GM19395 (cell line): ENCODE data around the gene TMEM131.
"Not testable (repeated sequence)": the region's sequence is repeated elsewhere in the genome, so short reads cannot be mapped to it uniquely, and the experiment has no call there.

Experiments used
- ATAC-seq: cut with Tn5 transposase; IDR thresholded peaks from one replicate; pipeline ENCODE4 v1.9.1; 2021; ENCODE audit warnings: mild to moderate bottlenecking, moderate library complexity; ENCODE audit not compliant: unreplicated experiment

The TMEM131 gene

DNA sequence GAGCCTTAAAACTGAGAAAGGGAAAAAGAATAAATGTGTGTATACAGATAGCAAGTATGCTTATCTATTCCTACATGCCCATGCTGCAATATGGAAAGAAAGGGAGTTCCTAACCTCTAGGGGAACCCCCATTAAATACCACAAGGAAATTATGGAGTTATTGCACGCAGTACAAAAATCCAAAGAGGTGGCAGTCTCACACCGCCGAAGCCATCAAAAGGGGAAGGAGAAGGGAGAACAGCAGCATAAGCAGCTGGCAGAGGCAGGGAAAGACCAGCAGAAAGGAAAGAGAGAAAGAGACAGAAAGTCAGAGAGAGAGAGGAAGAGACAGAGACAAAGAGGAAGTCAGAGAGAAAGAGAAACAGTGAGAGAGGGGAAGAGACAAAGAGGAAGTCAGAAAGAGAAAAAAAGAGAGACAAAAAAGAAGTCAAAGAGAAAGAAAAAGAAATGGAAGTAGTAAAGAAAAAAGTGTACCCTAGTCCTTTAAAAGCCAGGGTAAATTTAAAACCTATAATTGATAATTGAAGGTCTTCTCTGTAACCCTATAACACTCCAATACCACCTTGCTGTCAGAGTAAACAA is 169.4 kb downstream of the TMEM131 start:
- ATAC-seq = not testable (repeated sequence)

DNA sequence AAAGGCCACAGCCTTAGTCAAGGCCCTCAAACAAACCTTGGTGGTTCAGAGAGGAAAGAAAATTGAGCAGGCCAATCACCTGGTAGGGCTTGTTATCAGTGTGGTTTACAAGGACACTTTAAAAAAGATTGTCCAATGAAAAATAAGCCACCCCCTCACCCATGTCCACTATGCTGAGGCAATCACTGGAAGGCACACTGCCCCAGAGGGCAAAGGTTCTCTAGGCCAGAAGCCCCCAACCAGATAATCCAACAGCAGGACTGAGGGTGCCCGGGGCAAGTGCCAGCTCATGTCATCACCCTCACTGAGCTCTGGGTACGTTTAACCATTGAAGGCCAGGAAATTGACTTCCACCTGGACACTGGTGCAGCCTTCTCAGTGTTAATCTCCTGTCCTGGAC is 171.7 kb downstream of the TMEM131 start:
- not testable (repeated sequence) for ATAC-seq

DNA sequence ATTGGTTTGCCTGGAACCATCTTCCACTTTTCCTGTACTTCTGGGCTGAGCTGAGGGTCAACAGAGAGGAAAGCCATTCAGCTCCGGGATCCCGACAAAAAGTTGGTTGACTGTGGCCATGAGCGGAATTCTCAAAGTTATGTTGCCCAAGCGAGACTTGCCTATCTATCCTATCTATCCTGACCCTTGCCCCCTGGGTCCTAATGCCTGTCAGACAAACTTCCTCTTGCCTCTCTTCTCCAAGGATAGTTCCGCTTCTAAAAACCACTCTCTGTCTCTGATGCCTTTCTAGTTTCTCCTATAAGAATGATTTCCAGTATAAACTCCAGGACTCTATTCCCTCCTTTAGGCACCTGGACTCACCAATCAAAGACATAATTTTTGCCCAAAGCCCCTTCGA is 173.9 kb downstream of the TMEM131 start:
- ATAC-seq = not testable (repeated sequence)

DNA sequence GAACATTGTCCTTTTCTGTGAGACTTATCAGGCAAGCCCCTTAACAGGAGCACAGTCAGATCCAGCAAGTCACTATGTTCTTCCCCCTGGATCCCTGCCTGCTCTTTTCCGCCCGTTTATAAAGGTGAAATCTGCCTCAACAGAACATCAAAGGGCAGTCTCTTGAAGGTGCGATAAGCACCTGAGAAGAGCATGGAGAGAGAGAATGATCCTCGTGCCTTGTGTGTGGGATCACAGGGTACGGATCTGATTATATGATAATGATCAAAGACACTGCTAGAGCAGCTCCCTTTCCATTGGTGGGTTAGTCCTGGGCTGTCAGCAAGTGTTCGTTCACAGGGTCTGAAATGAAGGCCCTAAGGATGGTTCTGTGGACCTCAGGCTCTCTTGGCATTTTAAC is 176.0 kb downstream of the TMEM131 start:
- ATAC-seq = no peak

DNA sequence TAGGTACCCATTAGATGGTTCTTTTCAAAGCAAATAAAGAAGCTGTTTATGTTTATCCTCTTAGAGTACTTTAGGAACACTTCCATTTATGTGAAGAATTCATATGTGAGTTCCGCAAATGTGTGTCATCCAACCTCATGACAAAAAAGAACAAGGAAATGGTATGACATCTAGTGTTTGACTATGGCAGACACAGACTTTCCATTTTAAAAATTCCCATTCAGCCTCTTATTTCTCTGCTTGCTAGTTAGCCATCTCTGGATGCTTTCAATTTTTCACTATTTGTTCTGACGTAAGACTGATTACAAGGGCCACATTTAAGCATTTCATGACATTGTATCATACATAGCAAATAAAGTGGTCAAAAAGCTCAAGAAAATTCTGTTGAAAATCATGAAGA is 179.3 kb downstream of the TMEM131 start:
- no peak for ATAC-seq

DNA sequence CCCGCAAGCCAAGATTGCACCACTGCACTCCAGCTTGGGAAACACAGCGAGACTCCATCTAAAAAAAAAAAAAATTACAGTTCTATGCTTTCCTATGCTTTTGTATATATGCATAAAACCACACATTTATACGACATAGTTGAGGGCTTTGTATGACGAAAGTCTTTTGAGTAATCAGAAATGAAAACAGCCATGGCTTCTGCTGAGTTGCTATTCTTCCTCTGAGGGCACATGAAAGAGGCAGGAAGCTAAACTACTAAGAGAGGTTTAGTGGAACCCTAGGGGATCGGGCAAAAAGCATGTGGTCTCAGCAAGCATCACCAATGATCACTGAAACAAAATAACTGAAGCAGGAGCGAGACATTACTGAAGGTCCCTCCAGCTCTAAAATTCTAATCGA is 182.8 kb downstream of the TMEM131 start:
- ATAC-seq = no peak

DNA sequence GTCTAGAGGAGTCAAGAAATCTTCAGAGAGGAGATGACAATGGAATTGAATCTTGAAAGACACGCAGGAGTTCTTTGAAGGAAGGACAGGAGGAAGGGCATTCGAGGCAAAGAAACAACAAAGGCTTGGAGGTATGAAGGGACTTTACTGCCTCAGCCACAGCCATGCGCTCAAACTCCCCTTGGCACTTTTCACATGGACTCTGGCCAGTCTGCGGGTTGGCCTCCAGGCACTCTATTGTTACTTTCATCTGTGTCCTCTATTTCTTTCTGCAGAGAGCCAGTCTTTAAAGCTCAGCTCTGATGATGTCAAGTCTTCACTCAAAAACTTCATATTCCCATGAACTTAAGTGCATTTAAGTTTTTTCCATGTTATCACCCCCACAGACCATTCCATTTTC is 186.9 kb downstream of the TMEM131 start:
- ATAC-seq = no peak

DNA sequence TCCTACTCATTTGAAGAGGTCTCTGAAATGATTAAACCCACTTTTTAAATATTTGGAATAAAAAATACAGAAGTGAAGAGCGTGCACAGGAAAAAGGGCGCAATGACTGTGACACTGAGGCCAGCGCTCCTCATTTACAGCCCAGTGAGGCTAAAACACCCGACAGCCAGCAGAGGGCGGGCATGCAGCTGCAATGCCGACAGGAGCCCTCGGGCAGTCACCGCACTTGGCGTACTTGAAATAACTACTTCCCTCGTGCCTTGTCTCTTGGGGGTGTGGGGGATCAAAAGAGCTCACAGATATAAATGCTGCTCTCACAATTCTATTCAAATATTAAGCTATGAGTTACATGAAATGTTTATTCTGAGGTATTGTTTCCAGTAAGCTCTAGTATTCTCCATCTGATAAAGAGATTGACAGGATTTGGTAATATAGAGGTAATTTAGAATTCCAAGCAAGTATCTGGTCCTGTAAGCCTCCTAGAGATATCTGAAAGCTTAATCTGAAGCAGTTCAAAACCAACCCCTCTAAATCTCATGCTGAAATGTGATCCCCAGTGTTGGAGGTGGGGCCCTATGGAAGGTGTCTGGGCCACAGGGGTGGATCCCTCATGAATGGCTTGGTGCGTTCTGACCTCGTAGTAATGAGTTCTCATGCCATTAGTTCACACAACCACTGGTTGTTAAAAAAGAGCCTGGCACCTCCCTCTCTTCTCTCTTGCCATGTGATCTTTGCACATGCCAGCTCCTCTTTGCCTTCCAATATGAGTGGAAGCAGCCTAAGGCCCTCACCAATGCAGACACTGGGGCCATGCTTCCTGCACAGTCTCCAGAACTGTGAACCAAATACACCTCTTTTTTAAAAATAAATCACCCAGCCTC is 188.8 kb downstream of the TMEM131 start:
- ATAC-seq = no peak

DNA sequence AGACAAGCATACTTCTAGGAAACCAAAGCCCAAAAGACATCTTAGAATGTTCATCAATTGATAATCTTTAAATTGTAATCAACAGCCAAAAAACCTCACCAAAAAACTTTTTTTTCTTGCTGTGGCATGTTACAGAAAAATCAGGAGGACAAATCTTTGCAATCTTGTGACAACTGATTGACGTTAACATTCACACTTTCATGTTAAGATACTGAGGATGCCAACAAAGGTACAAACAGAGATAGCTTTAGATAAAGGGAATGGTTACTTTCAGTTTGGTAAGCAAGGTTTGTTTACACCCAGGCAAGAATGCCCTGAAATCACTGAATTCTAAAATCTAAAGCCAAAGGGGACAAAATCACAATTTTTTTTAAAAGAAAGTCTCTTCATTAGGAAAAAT is 190.0 kb downstream of the TMEM131 start:
- ATAC-seq = no peak

DNA sequence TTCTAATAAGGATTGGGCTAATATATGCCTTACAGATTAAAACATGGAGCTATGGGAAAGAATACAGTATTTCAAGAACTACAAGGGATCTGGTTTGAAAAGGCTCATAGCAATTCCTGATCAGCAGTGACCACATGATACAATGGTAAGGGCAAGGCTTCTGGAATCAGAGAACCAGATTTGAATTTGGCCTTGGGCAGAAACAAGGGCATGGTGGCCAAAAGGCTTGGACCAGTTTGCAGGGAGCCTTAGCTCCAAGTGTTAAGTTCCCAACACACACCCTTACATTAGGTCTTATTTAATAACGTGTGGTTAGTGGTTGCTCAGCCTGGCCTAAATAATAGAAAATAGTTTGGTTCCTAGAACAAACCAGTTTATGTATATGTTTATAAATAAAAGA is 194.7 kb downstream of the TMEM131 start:
- ATAC-seq = no peak

DNA sequence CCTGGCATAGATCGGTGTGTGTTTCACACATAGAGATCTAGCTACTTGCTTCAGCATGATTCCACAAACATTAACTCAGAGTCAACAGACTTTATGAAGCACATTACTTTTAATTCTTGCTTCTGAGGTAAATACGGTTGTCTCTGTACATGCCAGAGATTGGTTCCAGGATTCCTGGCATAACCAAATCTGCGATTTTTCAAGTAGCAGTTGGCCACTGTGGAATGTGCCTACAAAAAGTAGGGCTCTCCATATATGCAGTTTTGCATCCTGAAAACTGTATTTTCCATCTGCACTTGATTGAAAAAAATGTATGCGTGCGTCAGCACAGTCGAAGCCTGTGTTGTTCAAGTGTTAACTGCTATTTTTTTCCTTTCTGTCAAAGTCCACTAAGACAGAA is 197.3 kb downstream of the TMEM131 start:
- no peak for ATAC-seq

DNA sequence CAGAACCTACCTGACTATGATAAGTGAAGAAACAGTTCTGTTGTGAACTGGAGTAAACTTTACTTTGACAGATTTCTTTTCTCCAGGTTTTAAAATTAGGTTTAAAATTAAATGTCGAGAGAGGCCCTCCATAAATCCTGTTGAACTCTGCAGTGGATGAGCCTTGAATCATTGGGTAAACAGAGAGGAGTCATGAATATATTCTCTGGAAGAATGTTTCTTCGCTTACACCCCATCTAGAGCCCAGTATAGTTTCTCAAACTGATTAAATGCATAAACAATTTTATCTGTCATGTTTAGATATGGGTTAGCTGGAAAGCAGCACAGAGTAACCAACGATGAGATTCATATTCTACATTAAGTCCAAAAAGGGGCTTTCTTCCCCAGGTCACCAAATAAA is 198.4 kb downstream of the TMEM131 start:
- ATAC-seq = no peak

DNA sequence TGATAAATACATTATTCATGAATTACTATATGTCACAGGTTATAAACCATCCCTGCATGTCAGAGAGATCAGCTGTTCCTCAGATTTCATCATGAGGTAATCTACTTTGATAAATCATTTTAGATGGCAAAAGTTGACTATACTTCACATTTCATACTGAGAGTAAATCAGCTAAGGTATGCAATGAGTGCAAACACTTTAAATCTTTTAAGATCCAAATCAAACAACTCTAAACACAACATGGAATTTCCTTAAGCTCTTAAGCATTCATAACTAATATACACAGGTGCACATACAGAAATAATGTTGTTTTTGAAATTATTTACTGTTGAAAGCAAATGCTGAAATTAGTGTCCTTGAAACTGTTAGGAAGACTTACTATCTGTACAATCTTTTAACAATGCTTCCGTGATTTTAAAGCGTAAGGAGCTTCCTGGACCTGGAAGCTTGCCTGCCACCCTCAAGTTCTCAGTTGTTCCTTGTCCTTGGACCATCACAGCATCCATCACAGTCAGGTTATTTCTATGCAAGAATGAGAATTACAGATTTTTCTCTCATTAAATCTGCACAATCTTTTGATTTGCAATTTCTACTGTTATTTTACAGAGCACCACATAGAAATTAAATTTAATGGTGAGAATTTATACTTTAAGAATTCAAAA is 199.2 kb downstream of the TMEM131 start:
- no peak for ATAC-seq

DNA sequence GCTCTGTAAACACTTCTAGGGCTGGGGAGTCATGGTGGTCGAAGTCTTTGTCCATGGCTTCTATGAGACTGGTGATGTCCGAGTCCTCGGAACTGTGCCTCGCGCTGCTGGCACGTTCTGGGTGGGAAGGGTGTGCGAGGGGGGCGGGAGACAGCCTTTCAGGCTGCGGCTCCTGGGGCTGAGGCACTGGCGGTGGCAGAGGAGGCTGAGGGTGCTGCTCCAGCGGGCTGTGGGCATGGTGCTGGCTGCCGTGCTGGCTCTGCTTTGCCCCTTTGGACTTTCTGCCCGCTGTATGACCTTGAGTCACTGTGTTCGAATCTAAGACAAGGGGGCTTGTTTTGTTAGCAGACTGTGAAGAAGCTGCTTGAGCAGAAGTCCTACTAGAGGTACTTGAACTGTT is 203.3 kb downstream of the TMEM131 start:
- no peak for ATAC-seq

DNA sequence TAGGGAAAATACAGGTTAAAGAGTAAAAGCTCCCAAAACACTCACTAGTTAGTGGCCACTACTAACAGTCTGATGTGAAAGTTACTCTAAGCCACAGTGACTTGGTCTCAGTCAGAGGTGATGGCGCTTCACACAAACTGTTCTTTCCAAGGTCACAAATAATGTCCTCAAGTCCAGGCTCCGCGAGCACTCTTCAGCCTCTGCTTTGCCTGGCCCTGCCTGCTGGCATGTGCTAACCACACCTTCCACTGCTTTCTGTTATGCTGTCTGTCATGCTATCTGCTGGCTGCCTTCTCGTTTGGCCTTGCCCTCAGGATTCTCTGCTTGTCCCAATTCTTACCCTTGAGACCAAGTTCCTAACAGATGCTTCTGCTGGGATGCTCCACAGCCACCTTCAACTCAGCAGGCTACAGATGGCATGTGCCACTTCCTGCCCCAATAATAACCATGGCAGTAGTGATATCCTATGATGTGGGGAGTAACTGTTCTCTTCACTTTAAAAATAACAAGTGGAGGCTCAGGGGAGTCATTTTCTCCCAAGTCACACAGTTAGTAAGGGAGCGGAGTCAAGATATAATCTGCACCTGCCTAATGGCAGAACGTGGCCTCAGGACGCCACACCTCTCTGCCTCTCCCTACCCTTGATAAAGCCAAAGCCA is 206.6 kb downstream of the TMEM131 start:
- no peak for ATAC-seq

DNA sequence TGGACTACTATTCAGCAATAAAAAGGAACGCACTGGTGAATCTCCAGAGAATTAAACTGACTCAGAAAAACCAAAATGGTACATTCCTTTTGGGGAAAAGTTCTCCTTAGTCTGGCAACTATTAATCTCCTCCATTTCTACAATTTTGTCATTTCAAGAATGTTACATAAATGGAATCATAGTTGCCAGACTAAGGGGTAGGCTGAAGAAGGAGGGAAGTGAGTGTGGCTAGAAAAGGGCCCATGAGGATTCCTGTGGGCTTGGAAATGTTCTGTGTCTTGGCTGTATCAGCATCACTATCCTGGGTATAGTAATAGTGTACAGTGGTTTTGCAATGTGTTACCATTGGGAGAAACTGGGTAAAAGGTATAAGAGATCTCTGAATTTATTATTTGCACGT is 209.9 kb downstream of the TMEM131 start:
- no peak for ATAC-seq

DNA sequence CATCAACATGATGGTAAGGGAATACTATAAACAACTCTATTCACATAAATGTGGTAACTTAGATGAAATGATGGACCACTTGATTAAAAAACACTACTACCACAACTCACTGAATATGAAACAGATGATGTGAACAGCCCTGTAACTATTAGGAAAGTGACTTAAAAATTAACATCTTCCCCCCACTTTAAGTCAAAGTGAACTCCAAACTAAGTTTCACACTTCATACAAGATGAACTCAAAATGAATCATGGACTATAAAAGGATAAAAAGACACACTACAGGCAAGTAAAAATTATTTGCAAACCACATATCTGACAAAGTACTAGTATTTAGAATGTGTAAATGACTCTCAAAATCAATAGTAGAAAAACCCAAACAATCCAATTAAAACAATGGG is 210.8 kb downstream of the TMEM131 start:
- no peak for ATAC-seq

DNA sequence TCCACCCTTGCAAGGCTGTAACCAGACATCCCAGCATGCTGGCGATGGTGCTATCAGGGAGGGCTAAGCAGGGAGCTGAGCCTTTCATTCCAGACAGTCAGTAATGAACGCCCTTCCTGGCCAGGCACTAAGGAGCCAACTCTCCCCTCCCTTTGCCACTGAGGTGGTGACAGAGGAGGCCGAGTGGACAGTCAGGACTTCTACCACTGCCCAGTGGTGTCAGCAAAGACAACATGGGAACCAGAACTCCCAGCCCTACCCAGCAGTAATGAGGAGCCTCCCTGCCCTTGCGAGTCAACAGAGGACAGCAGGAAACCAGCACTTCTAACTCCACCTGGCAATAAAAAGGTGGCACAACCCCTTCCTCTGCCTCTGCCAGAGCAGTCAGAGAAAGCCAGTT is 213.8 kb downstream of the TMEM131 start:
- ATAC-seq = no peak

DNA sequence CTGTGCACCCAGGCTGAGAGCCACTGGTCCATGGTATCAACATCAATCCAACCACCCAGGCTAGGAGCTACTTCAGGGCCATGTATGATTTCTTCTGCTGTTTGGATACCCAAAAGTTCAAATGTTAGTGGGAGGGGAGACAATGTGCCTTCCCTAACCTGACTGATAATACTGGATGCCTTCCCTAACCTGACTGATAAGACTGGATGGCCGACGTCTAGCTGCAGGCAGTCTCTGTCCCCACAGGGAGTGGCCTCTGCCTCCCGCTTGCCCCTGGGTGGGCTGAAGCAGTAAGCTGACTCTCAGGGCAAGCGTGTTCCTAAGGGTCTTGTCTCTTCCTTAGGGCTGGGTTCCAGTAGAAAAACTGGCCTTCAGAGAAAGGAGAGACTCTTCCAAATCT is 216.6 kb downstream of the TMEM131 start:
- no peak for ATAC-seq

DNA sequence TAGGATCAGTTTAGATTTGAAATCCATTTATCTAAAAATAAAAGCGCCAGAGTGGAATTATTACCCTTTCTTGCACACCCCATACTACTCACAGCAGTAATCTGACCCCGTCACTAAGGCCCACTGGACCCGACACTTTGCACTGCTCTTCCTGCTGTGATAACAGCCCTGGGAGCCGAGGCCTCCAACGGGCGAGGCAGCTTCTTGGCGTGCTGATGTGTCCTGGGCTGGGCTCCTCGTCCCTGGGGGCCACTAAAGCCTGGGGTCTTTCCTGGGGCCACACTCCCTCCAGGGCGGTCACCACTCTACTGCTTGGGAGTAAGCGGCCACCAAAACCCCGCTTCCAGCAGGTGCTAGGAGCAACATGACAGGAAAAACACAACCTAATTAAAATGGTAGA is 220.7 kb downstream of the TMEM131 start:
- ATAC-seq = no peak

DNA sequence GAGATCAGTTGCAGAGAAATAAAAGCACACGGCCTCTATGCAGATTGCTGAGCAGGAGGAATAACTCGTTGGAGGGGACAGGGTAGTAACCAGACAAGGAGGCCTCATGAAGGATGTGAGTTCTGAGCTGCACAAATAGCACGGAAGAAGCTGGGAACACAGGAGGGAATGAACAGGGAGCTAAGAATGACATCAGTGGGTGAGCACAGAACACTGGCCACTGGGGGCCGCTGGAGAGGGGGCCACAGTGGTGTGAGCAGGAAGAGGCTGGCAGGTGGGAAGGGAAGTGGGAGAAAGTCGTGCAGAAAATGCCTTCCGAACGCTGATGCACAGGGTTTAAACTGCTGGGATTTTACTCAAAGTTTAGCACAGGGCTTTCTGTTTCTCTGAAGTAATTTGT is 221.3 kb downstream of the TMEM131 start:
- ATAC-seq = no peak

DNA sequence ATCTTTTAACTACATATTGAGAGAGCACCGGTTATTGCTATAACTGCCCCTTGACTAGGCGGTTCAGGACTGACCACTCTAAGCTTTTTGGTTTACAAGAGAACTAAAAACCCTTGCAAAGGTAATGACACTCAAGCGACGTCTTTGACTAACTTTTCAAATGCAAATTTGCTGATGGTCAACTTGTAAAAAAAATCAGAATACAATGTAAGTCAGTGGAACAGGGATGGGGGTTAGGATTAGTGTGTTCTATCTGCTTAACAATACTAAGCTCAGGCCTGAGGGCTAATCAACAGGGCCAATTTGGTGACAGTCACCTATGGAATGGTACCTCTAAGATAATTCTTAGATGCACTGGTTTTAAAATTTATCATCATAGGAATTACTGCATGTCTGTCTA is 225.3 kb downstream of the TMEM131 start:
- no peak for ATAC-seq
